Kidney epithelial cell (primary cell): ENCODE results near the gene CDC5L. TPM values are rescaled to one million over a fixed set of nuclear protein-coding genes. Genes with fewer than 3 reads are reported as not detected.
"Not testable (repeated sequence)": the region's sequence is repeated elsewhere in the genome, so short reads cannot be mapped to it uniquely, and the experiment has no call there.

ENCODE experiments used
- DNase-seq: peaks from one replicate; pipeline ENCODE4 v3.0.0-alpha.2; 2010; ENCODE audit warnings: low read depth
- H3K27me3 ChIP-seq: 2 replicates; pipeline ENCODE4 v1.6.0; 2011; ENCODE audit warnings: low read length; ENCODE audit not compliant: control insufficient read depth, insufficient read depth
- H3K36me3 ChIP-seq: 2 replicates; pipeline ENCODE4 v1.5.1; 2011; ENCODE audit warnings: low read length; ENCODE audit not compliant: control insufficient read depth, insufficient read depth
- H3K4me3 ChIP-seq: 2 replicates; pipeline ENCODE4 v1.5.1; 2011; ENCODE audit warnings: low read depth, mild to moderate bottlenecking, control low read depth, low read length
- total RNA-seq: library from RNA; depleted of rRNA; stranded (reverse); fragments of >200 nt; gene quantifications from 2 replicates; pipeline ENCODE4 v1.2.3, GENCODE V29; 2015
- TF ChIP-seq, protein P1 (sequence below): IDR thresholded peaks from 2 replicates; pipeline ENCODE4 v1.5.1; 2011; ENCODE audit warnings: mild to moderate bottlenecking, moderate library complexity, low read length, control low read depth, inconsistent platforms; ENCODE audit not compliant: insufficient read depth, poor library complexity, severe bottlenecking

The CDC5L gene
- total RNA-seq, 1 donor from 2014 or later: 24.9 TPM

DNA sequence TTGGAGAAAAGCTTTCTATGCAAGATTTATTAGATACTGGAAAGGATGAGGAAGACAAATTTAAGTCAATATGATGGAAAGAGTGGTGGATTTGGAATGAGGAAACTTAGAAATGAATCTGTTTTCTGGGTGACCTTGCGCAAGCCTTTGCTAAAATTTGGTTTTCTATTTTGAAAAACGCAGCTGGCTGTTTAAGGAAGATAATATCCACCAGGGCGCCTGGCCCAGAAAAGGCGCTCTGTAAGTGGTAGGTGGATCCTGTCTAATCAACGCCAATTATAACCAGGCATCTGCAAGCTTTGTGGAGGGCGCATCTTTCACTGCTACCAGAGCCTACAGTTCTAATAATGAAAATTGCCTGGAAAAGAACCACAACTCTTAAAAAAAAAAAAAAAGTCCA lies 45.5 kb upstream of the CDC5L start:
- DNase-seq: no peak
- TF ChIP-seq, protein P1, sequence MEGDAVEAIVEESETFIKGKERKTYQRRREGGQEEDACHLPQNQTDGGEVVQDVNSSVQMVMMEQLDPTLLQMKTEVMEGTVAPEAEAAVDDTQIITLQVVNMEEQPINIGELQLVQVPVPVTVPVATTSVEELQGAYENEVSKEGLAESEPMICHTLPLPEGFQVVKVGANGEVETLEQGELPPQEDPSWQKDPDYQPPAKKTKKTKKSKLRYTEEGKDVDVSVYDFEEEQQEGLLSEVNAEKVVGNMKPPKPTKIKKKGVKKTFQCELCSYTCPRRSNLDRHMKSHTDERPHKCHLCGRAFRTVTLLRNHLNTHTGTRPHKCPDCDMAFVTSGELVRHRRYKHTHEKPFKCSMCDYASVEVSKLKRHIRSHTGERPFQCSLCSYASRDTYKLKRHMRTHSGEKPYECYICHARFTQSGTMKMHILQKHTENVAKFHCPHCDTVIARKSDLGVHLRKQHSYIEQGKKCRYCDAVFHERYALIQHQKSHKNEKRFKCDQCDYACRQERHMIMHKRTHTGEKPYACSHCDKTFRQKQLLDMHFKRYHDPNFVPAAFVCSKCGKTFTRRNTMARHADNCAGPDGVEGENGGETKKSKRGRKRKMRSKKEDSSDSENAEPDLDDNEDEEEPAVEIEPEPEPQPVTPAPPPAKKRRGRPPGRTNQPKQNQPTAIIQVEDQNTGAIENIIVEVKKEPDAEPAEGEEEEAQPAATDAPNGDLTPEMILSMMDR: no peak
- no peaks in the 10 kb centered on the region for H3K36me3 ChIP-seq
- H3K27me3 ChIP-seq: peaks cover 31% of the 10 kb centered on the region
- no peak overlapping the region for H3K4me3 ChIP-seq

DNA sequence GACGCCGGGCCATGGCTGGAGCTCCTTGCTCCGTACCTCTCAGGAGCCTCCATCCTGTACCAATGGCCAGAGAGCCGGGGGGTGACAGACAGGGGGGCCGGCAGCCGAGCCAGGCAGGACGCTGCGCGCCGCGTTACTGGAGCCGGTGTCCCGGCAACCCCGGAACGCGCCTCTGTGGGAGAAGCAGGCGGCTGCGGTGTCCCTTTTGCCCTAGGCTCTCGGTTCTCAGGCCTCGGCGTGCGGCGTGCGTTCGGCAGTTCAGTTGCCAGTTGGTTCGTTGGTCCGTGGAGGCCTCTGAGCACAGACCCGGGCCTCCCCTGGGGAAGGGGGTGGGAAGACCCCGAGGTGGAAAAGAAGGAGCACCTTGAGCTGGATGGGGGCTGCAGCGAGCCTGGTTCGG lies 45.0 kb upstream of the CDC5L start, which contains the start of gene SPATS1:
TSS of gene SPATS1 (plus strand) at position 162 of the 400 bp plus-strand sequence. CDS start 446 bp downstream, outside the sequence.
- H3K27me3 ChIP-seq: peaks cover 31% of the 10 kb centered on the region
- no peak for DNase-seq
- H3K4me3 ChIP-seq: no peak within 1 kb of the TSS
- no peaks in the 10 kb centered on the region for H3K36me3 ChIP-seq
- TF ChIP-seq, protein P1: no peak

DNA sequence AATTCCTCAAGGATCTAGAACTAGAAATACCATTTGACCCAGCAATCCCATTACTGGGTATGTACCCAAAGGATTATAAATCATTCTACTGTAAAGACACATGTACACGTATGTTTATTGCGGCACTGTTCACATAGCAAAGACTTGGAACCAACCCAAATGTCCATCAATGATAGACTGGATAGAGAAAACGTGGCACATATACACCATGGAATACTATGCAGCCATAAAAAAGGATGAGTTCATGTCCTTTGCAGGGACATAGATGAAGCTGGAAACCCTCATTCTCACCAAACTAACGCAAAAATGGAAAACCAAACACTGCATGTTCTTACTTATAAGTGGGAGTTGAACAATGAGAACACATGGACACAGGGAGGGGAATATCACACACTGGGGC lies 40.7 kb upstream of the CDC5L start:
- not testable (repeated sequence) for H3K36me3 ChIP-seq, DNase-seq, H3K4me3 ChIP-seq
- peaks cover 27% of the 10 kb centered on the region for H3K27me3 ChIP-seq

DNA sequence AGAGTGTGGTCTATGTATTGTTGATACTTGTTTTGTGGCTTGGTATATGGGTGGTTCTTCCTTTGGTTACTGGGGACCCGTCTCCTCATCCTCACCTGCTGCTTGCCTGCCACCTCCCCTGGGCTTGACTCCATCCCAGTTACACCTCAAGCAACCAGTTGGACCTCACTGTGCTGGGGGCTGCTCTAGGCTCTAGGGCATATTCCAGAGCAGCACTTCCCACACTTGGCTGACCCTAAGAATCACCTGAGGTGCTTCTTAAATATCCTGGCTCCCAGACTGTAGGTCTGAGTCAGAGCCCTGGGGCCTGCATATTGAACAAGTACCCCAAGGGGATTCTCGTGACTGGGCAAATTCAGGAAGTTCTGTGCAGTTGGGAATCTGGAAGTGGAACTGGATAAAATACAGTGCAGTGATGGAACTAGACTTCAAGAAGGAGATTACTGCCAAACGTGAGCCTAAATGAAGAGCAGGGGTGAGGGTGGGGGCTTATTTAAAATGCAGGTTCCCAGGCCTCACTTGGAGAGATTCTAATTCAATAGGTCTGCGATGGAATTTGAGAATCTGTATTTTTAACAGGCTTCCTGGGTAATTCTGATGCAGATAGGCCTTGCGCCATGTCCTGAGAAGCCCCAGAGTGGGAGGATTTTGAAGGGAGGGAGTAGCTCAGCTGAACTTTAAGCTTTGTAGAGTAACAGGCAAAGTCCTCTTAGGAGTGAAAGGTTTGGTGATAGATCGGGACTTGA lies 37.4 kb upstream of the CDC5L start:
- TF ChIP-seq, protein P1: no peak
- Histone ChIP-seq H3K36me3 (no peaks in the 10 kb centered on the region), H3K4me3 (no peak overlapping the region), H3K27me3 (peaks cover under 1% of the 10 kb centered on the region)
- DNase-seq: no peak

DNA sequence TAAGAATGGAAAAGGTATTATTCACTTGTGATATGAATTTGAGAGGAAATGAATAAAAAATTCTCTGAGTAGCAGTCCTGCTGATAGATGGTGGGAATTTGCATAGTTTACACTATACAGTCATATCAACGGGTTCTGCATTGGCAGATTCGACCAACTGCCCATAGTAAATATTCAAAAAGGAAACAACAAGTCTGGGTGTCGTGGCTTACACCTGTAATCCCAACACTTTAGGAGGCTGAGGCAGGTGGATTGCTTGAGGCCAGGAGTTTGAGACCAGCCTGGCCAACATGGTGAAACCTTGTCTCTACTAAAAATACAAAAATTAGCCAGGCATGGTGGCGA lies 36.9 kb upstream of the CDC5L start:
- H3K27me3 ChIP-seq, H3K4me3 ChIP-seq, H3K36me3 ChIP-seq, DNase-seq: not testable (repeated sequence)

DNA sequence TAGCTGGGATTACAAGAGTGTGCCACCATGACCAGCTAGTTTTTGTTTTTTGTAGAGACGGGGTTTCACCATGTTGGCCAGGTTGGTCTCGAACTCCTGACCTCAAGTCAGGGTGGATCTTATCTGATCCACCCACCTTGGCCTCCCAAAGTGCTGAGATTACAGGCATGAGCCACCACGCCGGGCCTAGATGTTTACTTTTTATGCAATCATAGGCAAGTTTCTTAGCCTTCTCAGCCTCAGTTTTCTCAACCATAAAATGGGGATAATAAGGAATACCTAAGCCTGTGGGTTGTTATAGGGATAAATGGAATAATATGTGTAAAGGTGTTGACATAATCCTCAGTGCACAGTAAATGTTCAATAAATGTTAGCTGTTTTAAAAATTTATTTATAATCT lies 35.2 kb upstream of the CDC5L start:
- TF ChIP-seq, protein P1: no peak
- no peak for DNase-seq
- Histone ChIP-seq H3K4me3 (no peak overlapping the region), H3K36me3 (no peaks in the 10 kb centered on the region), H3K27me3 (peaks cover 6% of the 10 kb centered on the region)

DNA sequence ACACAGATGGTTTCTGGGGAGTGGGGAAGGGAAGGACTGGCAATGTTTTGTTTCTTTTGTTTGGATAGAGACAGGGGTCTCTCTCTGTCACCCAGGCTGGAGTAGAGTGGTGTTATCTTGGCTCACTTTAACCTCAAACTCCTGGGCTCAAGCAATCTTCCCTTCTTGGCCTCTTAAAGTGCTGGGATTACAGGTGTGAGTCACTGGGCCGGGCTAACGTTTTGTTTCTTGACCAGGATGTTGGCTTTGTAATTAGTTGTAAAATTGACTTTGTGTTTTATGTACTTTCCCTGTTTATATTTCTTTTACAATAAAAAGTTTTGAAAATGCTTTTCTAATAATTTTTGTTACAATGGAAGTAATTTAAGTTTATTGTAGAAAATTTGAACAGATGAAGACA lies 34.2 kb upstream of the CDC5L start:
- Histone ChIP-seq H3K27me3 (peaks cover 6% of the 10 kb centered on the region), H3K4me3 (no peak overlapping the region), H3K36me3 (no peaks in the 10 kb centered on the region)
- no peak for DNase-seq
- TF ChIP-seq, protein P1: no peak
